NCI-H1105 (cell line): ENCODE data around the gene GNB5.
"Not testable (repeated sequence)": the region's sequence is repeated elsewhere in the genome, so short reads cannot be mapped to it uniquely, and the experiment has no call there.

Source experiments
- DNase-seq: peaks from one replicate; lab custom pipeline; 2025; lab: John Stamatoyannopoulos, UW

The GNB5 gene

DNA sequence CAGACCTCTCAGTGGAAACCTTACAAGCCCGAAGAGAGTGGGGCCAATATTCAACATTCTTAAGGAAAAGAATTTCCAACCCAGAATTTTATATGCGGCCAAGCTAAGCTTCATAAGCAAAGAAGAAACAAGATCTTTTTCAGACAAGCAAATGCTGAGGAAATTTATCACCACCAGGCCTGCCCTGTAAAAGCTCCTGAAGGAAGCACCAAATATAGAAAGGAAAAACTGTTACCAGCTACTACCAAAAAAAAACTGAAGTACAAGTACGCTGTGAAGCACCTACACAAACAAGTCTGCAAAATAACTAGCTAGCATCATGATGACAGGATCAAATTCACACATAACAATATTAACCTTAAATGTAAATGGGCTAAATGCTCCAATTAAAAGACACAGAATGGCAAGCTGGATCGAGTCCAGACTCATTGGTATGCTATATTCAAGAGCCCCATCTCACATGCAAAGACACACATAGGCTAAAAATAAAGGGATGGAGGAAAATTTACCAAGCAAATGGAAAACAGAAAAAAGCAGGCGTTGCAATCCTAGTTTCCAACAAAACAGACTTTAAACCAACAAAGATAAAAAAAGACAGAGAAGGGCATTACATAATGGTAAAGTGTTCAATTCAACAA is 25.6 kb downstream of the GNB5 start:
- DNase-seq, result not testable (repeated sequence)

- DNase-seq, result no peak
Observed at GRCh38 chr15:52164631-52165265, 26.4 kb downstream of the GNB5 start.

DNA sequence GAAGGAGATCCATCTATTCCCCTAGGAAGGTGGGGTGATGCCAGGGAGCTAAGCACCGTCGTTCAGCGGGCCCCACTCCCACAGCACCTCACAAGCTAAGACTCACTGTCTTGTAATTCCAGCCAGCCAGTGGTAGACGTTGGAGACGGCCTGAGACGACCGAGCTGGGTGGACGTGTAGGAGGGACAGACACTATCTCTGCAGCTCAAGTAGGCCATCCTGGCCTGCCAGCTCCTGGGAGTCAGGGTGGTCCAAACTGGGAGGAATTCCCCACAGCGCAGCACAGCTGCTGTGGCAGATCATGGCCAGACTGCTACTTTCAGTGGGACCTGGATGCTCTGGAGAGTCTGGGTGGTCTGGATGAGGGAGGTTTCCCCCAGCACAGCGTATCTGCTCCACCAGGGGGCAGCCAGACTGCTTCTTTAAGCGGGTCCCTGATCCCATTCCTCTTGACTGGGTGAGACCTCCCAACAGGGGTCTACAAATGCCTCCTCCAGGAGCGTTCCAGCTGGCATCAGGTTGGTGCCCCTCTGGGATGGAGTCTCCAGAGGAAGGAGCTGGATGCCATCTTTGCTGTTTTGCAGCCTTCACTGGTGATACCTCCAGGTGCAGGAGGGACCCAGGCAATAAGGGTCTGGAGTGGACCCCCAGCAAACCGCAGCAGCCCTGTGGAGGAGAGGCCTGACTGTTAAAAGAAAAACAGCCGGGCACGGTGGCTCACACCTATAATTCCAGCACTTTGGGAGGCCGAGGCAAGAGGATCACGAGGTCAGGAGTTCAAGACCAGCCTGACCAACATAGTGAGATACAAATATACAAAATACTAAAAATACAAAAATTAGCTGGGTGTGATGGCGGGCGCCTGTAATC is 27.6 kb downstream of the GNB5 start:
- no peak for DNase-seq

DNA sequence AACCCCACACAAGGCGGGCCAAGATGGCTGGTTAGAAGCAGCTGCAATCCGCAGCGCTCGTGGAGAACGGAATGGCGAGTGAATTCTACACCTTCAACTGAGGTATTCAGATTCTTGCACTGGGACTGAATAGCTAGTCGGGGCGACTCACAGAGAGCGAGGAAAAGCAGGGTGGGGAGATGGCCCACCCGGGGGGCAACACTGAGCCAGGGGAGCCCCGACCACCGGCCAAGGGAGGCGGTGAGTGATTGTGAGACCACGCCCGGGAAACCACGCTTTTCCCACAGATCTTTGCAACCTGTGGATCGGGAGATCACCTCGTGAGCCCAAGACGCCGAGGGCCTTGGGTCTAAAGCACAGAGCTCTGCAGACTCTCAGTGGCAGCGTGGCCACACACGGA is 28.3 kb downstream of the GNB5 start:
- no peak for DNase-seq

- no peak for DNase-seq
Observed at GRCh38 chr15:52162260-52162659, 28.9 kb downstream of the GNB5 start.

GRCh38 chr15:52161406-52161966 is 29.7 kb downstream of the GNB5 start:
- DNase-seq, result no peak

- no peak for DNase-seq
Observed at GRCh38 chr15:52159645-52160044, 31.5 kb downstream of the GNB5 start.

DNA sequence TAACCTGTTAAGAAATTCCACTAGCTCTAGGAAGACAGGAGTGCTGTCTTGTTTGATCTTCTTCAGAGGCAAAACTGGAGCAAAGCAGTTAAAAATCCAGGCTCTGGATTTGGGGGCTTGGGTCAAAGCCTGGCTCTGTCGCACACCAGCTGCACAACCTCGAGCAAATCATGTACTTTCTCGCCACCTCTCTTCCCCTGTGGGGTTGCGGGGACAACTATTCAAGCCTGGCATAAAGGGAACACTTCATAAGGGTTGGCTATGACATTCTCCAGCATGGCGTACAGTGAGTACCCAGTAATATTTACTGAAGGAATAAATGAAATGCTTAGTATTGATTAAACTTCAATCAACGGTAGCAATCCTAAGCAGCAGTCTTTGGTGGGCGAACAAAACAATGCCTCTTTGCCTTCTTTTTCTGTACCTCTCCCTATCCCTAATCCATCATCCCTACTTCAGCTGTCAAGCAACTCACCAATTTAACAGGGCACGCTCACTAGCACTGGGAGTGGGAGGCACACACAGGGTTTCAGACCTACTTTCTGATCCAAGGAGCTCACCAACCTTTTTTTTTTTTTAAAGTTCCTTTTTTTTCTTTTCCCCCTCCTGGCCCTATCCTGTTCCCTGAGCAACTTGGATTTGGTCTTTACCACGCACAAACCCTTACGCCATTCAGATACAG is 33.0 kb downstream of the GNB5 start:
- no peak for DNase-seq

- DNase-seq, result no peak
Observed at GRCh38 chr15:52155878-52156277, 35.3 kb downstream of the GNB5 start.

GRCh38 chr15:52154896-52155865 is 36.0 kb downstream of the GNB5 start:
- no peak for DNase-seq

DNA sequence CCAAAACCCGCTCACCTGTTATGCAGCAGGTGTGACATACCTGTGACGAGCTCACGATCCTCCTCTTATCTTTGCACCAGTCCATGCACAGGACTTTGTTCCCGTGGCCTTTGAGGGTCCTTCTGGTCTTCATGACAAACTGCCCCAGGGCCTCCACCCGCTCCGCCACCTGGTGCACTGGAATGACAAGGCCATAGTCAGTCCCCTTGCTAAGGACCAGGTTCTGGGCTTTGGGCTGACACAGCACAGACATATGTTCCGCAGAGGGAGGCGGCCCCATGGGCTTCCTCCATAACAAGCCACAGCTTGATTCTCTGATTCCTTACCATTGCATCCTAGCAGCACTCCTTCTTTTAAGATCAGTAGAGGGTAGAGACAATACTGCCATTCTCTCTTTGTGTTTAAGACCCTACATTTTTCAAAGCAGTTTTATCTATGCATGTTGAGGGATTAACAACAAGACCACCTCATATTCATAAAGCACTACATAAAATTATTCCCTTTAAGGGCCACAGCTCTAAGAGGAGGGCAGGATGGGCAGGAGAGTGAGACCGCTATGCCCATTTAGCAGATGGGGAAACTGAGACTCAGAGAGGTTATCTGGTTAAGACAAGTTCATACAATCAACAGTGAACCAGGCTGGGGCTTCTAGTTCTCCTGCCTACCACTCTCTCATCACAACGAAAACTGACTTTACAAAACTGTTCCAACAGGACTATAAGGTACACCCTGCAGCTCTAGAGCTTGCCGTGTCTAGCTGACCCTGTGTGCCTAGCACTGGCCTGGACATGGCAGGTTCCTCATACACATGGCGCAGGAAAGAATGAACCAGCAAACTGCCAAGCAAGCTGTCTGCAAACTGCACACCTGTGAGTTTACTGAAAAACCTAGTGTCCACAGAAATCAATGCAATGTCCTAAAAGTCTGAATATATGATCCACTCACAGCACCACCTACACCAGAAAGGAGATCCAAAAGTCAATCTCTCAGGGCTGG is 37.0 kb downstream of the GNB5 start:
- DNase-seq, result no peak

GRCh38 chr15:52151353-52151752 is 39.8 kb downstream of the GNB5 start:
- DNase-seq, result no peak

DNA sequence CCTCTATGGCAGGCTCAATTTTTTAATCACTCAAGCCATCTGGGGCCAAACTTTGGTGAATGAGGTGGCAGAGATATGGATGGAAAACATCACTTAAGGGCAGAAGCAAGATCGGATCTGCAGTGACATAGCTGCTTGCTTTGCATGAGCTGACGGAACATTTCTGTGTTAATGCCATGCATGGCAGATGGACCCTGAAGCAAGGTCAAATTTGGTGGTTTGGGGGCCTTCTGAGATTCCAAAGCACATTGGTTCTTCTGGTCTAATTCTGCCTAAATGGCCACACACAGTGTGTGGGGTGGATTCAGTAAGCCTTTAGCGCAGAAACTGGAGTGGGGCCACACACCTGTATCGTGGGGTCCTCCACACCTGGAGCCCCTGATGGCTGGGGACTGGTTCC is 40.3 kb downstream of the GNB5 start:
- no peak for DNase-seq

- DNase-seq, result no peak
Observed at GRCh38 chr15:52150043-52150825, 41.0 kb downstream of the GNB5 start.

- DNase-seq, result no peak
Observed at GRCh38 chr15:52148403-52148802, 42.8 kb downstream of the GNB5 start.

GRCh38 chr15:52146776-52147175 is 44.4 kb downstream of the GNB5 start:
- DNase-seq, result no peak

DNA sequence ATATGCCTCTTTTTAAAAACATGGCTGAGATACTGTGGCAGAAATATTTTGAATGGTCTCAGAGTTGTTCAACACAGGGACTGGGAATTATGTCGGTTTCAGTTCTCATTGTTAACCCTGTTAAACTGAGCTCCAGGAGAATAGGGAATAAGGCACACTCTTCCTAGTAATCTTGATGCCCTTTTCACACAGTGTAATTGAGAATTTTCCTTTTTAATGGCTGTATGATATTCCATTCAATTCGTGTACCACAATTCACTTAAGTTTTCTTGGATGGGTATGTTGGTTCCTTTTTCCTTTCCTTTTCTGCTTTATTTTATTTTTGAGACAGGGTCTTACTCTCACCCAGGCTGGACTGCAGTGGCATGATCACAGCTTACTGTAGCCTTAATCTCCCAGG is 44.9 kb downstream of the GNB5 start:
- DNase-seq, result no peak

GRCh38 chr15:52144656-52145178 is 46.5 kb downstream of the GNB5 start:
- DNase-seq, result no peak

- no peak for DNase-seq
Observed at GRCh38 chr15:52143873-52144272, 47.3 kb downstream of the GNB5 start.
